Smooth muscle cell (in vitro differentiated cells): ENCODE results near the gene KLF3. TPM values are rescaled to one million over a fixed set of nuclear protein-coding genes. Genes with fewer than 3 reads are reported as not detected.

Source experiments
- DNase-seq: peaks from one replicate; lab custom pipeline; 2025; ENCODE audit not compliant: unreplicated experiment; lab: John Stamatoyannopoulos, UW
- H2AFZ ChIP-seq: fragments of 200-600 bp; sonication (generic); 2 replicates; pipeline ENCODE4 v1.6.0; 2016; ENCODE audit warnings: antibody characterized with exemption, low read depth, mild to moderate bottlenecking
- H3F3A ChIP-seq: fragments of 200-600 bp; sonication (generic); 2 replicates; pipeline ENCODE4 v1.6.0; 2017; ENCODE audit warnings: antibody characterized with exemption, low read depth
- H3K27ac ChIP-seq: fragments of 200-600 bp; sonication (generic); 2 replicates; pipeline ENCODE4 v1.5.1; 2016; ENCODE audit warnings: low read depth, mild to moderate bottlenecking
- H3K27me3 ChIP-seq: fragments of 200-600 bp; sonication (generic); 2 replicates; pipeline ENCODE4 v1.6.1; 2016; ENCODE audit warnings: low read depth, mild to moderate bottlenecking
- H3K36me3 ChIP-seq: fragments of 200-600 bp; sonication (generic); 2 replicates; pipeline ENCODE4 v1.5.1; 2016; ENCODE audit warnings: low read depth
- H3K4me1 ChIP-seq: fragments of 200-600 bp; sonication (generic); 2 replicates; pipeline ENCODE4 v1.5.1; 2016; ENCODE audit warnings: low read depth
- H3K4me2 ChIP-seq: fragments of 200-600 bp; sonication (generic); 2 replicates; pipeline ENCODE4 v1.6.0; 2016; ENCODE audit warnings: mild to moderate bottlenecking
- H3K4me3 ChIP-seq: fragments of 200-600 bp; sonication (generic); 2 replicates; pipeline ENCODE4 v1.5.1; 2016; ENCODE audit warnings: mild to moderate bottlenecking
- H3K79me2 ChIP-seq: fragments of 200-600 bp; sonication (generic); 2 replicates; pipeline ENCODE4 v1.6.0; 2016; ENCODE audit warnings: low read depth, mild to moderate bottlenecking
- H3K9ac ChIP-seq: fragments of 200-600 bp; sonication (generic); 2 replicates; pipeline ENCODE4 v1.6.0; 2016; ENCODE audit warnings: low read depth
- H3K9me3 ChIP-seq: fragments of 200-600 bp; sonication (generic); replicated peaks from 2 replicates; pipeline ENCODE4 v1.5.1; 2016; ENCODE audit warnings: low read depth
- H4K20me1 ChIP-seq: fragments of 200-600 bp; sonication (generic); 2 replicates; pipeline ENCODE4 v1.6.0; 2016; ENCODE audit warnings: low read depth
- CTCF ChIP-seq: fragments of 200-600 bp; sonication (generic); IDR thresholded peaks from 2 replicates; pipeline ENCODE4 v1.5.1; 2017; ENCODE audit warnings: borderline replicate concordance, mild to moderate bottlenecking, antibody characterized with exemption; ENCODE audit not compliant: insufficient read depth, poor library complexity, severe bottlenecking
- WGBS: methylation state at CpG from one replicate; pipeline ENCODE4 v1.1.7; 2016; ENCODE audit warnings: low lambda C conversion rate; 5-methylcytosine and 5-hydroxymethylcytosine counted together
- polyA plus RNA-seq: library from polyadenylated mRNA; unstranded; fragments of >200 nt; fragmentation: Nextera tagmentation; extraction: Ambion mirVana; gene quantifications from 2 replicates; pipeline ENCODE4 v1.2.1, GENCODE V29; 2016
- total RNA-seq: library from RNA; depleted of rRNA; stranded (reverse); fragments of >200 nt; gene quantifications from 2 replicates; pipeline ENCODE4 v1.2.3, GENCODE V29; 2014

The KLF3 gene
- total and polyA plus RNA-seq, 2 experiments from 2014 or later: 26.0 to 37.5 TPM

GRCh38 chr4:38724475-38724808 is 60.4 kb downstream of the KLF3 start:
- no peaks in the 10 kb centered on the region for H3K36me3 ChIP-seq
- 91% methylated on average over 3 of the region's 3 CpGs for WGBS
- H3K27ac ChIP-seq: no peak overlapping the region
- no peaks in the 10 kb centered on the region for H3F3A ChIP-seq
- H3K4me1 ChIP-seq: peaks cover 9% of the 10 kb centered on the region
- DNase-seq: no peak
- no peak overlapping the region for H2AFZ ChIP-seq
- H3K9ac ChIP-seq: no peak overlapping the region
- H4K20me1 ChIP-seq: no peaks in the 10 kb centered on the region
- peak overlapping the region; percentile 46 for H3K4me2 ChIP-seq
- no peak overlapping the region for H3K4me3 ChIP-seq
- peaks cover 4% of the 10 kb centered on the region for H3K27me3 ChIP-seq
- H3K9me3 ChIP-seq: no peaks in the 10 kb centered on the region
- H3K79me2 ChIP-seq: no peaks in the 10 kb centered on the region
- TF ChIP-seq CTCF: no peak

GRCh38 chr4:38728631-38729141 is 64.7 kb downstream of the KLF3 start:
- no peak for TF ChIP-seq CTCF
- DNase-seq: no peak
- no peaks in the 10 kb centered on the region for H4K20me1 ChIP-seq
- peaks cover 6% of the 10 kb centered on the region for H3K4me1 ChIP-seq
- H3K9ac ChIP-seq: no peak overlapping the region
- no peaks in the 10 kb centered on the region for H3K79me2 ChIP-seq
- H2AFZ ChIP-seq: no peak overlapping the region
- peaks cover 4% of the 10 kb centered on the region for H3F3A ChIP-seq
- H3K4me3 ChIP-seq: no peak overlapping the region
- H3K27me3 ChIP-seq: no peaks in the 10 kb centered on the region
- H3K9me3 ChIP-seq: no peaks in the 10 kb centered on the region
- H3K4me2 ChIP-seq: no peak overlapping the region
- WGBS: 89% methylated on average over 4 of the region's 4 CpGs
- no peaks in the 10 kb centered on the region for H3K36me3 ChIP-seq
- no peak overlapping the region for H3K27ac ChIP-seq

- Histone ChIP-seq H3K4me3 (no peak overlapping the region), H3F3A (peaks cover 4% of the 10 kb centered on the region), H3K4me2 (peak overlapping the region; percentile 32), H3K27ac (no peak overlapping the region), H3K79me2 (no peaks in the 10 kb centered on the region), H3K9ac (no peak overlapping the region), H2AFZ (no peak overlapping the region), H4K20me1 (no peaks in the 10 kb centered on the region), H3K4me1 (no peaks in the 10 kb centered on the region), H3K9me3 (no peaks in the 10 kb centered on the region), H3K36me3 (no peaks in the 10 kb centered on the region), H3K27me3 (no peaks in the 10 kb centered on the region)
- no peak for DNase-seq
- no peak for TF ChIP-seq CTCF
- WGBS: 93% methylated on average over 4 of the region's 4 CpGs
Measured at GRCh38 chr4:38730493-38730829, 66.5 kb downstream of the KLF3 start.

GRCh38 chr4:38730830-38731646 is 67.0 kb downstream of the KLF3 start:
- no peaks in the 10 kb centered on the region for H3K27me3 ChIP-seq
- H3K9me3 ChIP-seq: no peaks in the 10 kb centered on the region
- no peak overlapping the region for H3K9ac ChIP-seq
- no peaks in the 10 kb centered on the region for H3K36me3 ChIP-seq
- no peaks in the 10 kb centered on the region for H4K20me1 ChIP-seq
- peak; percentile 100 for TF ChIP-seq CTCF
- H3K27ac ChIP-seq: no peak overlapping the region
- peak; percentile 36 for DNase-seq
- H3K79me2 ChIP-seq: no peaks in the 10 kb centered on the region
- H3K4me2 ChIP-seq: peak overlapping the region; percentile 32
- 22% methylated on average over 23 of the region's 23 CpGs for WGBS
- H3K4me3 ChIP-seq: no peak overlapping the region
- peaks cover 4% of the 10 kb centered on the region for H3F3A ChIP-seq
- H3K4me1 ChIP-seq: no peaks in the 10 kb centered on the region
- no peak overlapping the region for H2AFZ ChIP-seq
